Parietal lobe (tissue), 1 donor: ENCODE measurements around the gene MAOB. TPM values are rescaled to one million over a fixed set of nuclear protein-coding genes. Genes with fewer than 3 reads are reported as not detected.

Experiments
- total RNA-seq: library from RNA; depleted of rRNA; stranded (reverse); fragments of >200 nt; gene quantifications from one replicate; pipeline ENCODE4 v1.2.3, GENCODE V29; 2014

The MAOB gene
- total RNA-seq = 1.9 TPM

GRCh38 chrX:43882294-43882681, at the start of gene MAOB:
TSS of gene MAOB (minus strand) at chrX:43882450. CDS start at chrX:43882299, 151 bp downstream.

Other genes with a start within 250 kb of the MAOB start
- 7.8 TPM for gene MAOA, start 226.2 kb downstream of the MAOB start, total RNA-seq
- gene NDP, start 90.9 kb upstream of the MAOB start, total RNA-seq = 16.0 TPM